HUDEP-2 (cell line): ENCODE results near the gene ADGRL1.
"Not testable (repeated sequence)": the region's sequence is repeated elsewhere in the genome, so short reads cannot be mapped to it uniquely, and the experiment has no call there.

Experiments used
- DNase-seq, 76 experiments: peaks; one replicate each; lab custom pipeline; 2025; ENCODE audit not compliant: unreplicated experiment in 76 of 76; lab: John Stamatoyannopoulos, UW

Gene ADGRL1

GRCh38 chr19:14196105-14196504 lies 9.9 kb downstream of the ADGRL1 start:
- peak in 55 of 76 experiments; percentile 15 to 75 (median 52) for DNase-seq

DNA sequence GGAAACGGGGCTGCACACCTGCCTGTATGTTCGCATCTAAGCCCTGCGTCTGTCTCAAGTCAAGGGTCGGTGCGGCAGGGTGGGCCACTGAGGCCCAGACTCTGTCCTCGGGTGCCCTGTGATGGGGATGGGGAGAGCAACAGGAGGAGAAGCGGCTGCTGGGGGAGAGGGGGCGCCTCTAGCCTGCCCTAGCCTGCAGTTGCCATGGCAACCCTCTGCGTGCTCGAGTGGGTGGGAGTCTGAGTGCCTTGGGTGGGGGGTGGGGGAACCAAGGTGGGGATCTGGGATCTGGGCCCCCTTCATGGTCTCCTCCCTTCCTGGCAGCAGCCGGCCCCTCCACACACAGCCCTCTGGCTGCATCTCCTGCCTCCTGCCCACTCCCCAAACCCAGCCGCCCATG lies 10.8 kb downstream of the ADGRL1 start:
- DNase-seq = not testable (repeated sequence)

GRCh38 chr19:14189415-14189814 lies 16.6 kb downstream of the ADGRL1 start:
- DNase-seq = no peak

DNA sequence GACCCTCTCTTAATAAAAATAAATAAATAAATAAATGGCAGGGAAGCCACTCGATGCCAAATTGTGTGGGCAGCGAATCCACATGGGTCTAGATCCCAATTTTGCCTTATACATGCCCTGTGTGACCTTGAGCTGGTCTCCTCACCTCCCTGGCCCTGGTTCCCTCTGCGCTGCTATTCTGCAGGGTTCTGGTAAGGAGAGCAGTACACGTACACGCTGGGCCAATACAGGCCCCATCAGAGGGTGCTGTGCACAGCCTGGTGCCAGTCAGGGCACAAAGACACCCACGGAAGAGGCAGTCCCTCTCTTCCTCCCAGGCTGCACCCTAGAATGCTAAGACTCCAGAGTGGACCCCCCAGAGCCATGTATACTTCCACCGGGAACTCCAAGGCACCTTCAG lies 17.9 kb downstream of the ADGRL1 start:
- not testable (repeated sequence) for DNase-seq

- DNase-seq = no peak
These were observed 18.4 kb downstream of the ADGRL1 start for GRCh38 chr19:14187561-14187960.

DNA sequence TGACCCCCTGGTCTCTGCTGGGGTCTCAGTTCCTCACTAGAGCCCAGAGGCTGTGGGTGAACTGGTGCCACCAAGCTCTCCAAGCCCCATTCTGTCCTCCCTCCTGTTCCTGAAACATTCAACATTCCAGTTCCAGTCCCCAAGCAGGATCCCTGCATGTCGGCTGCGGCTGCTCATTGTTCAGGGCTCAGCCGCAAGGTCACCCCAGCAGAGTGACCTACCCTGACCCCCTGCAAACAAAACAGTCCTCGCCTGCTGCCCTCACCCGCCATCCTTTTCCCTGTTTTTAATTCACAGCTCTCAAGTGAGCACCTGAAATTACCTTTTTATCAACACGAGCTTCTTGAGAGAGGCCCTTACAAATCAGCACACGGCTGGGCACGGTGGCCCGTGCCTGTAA lies 19.3 kb downstream of the ADGRL1 start:
- not testable (repeated sequence) for DNase-seq

GRCh38 chr19:14185691-14186090 lies 20.3 kb downstream of the ADGRL1 start:
- DNase-seq = not testable (repeated sequence)

DNA sequence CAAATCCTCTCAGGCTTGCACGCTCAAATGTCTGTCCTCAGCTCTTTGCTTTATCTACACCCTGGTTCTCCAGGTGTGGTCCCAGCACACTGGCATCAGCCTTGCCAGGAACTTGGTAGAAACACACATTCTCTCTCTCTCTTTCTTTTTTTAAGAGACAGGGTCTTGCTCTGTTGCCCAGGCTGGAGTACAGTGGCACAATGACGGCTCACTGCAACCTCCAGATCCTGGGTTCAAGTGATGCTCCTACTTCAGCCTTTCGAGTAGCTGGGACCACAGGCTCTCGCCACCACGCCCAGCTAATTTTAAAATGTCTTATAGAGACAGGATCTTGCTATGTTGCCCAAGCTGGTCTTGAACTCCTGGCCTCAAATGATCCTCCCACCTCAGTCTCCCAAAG lies 20.8 kb downstream of the ADGRL1 start:
- no peak for DNase-seq

- DNase-seq = no peak
These were observed 22.1 kb downstream of the ADGRL1 start for GRCh38 chr19:14183741-14184350.

GRCh38 chr19:14182476-14182875 lies 23.5 kb downstream of the ADGRL1 start:
- no peak for DNase-seq

GRCh38 chr19:14181906-14182305 lies 24.1 kb downstream of the ADGRL1 start:
- no peak for DNase-seq

- not testable (repeated sequence) for DNase-seq
These were observed 24.8 kb downstream of the ADGRL1 start for GRCh38 chr19:14181199-14181598.

- DNase-seq = no peak
These were observed 28.4 kb downstream of the ADGRL1 start for GRCh38 chr19:14177496-14178074.

DNA sequence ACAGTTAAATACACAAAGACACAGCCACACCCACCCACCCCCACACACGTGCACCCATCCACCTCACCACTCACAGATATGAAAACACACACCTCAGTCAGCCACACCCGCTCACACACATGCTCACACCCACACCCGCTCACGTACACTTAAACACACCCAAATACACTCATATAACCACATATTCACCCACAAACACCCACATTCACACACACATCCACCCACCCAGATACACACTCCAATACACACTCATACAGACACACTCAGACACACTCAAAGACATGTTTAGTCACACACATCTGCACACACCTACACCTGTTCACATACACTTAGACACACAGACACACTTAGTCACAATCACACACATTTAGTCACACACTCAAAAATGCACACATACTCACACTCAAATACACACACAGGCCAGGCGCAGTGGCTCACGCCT lies 30.6 kb downstream of the ADGRL1 start:
- DNase-seq = no peak

DNA sequence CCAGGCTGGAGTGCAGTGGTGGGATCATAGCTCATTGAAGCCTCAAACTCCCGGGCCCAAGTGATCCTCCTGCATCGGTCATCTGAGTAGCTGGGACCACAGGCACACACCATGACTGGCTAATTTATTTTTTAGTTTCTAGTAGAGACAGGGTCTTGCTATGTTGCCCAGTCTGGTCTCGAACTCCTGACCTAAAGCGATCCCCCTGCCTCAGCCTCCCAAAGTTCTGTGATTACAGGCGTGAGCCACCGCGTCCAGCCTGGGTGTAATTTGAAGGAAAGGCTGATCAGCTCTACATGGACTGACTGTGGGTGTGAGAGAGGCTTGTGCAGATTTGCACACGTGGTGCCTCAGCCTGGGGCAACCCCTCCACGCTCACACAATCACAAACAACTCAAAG lies 31.1 kb downstream of the ADGRL1 start:
- no peak for DNase-seq

- DNase-seq = no peak
These were observed 37.0 kb downstream of the ADGRL1 start for GRCh38 chr19:14168993-14169392.

GRCh38 chr19:14168259-14168972 lies 37.6 kb downstream of the ADGRL1 start:
- no peak for DNase-seq

DNA sequence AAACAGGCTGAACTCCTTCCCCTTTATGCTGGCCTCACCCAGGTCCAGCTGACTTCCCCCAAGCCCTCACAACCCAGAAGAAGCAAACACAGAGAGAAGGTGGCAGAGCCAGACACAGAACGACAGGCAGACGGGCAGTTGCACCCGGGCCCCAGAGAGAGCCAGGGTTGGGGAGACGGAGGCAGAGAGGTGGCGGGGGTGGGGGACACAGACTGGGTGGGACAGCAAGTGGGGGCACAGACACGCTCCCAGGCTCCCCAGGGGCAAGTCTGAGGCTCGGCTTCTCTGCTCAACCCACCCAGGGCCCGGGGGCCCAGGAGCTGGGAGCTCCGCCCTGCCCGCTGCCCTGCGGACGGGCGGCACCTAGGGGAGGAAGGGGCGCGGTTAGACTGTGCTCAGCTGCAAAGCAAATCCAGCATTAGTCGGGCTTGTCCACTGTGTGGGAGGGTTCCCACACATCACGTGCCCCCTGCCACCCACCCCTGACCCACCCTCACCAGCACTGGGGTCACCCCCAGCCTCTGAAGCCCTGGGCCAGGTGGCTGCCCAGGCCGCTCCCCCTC lies 38.3 kb downstream of the ADGRL1 start:
- peak in 9 of 76 experiments; percentile 10 to 45 (median 21) for DNase-seq

GRCh38 chr19:14166999-14167575 lies 38.9 kb downstream of the ADGRL1 start:
- DNase-seq = no peak

- peak in 2 of 76 experiments; percentile 21 to 31 for DNase-seq
These were observed 39.8 kb downstream of the ADGRL1 start for GRCh38 chr19:14165990-14166830.
